IPS-18a (cell line): ENCODE measurements around the gene PDS5A.
"Not testable (repeated sequence)": the region's sequence is repeated elsewhere in the genome, so short reads cannot be mapped to it uniquely, and the experiment has no call there.

Experiments
- H3K27ac ChIP-seq: one replicate; pipeline ENCODE4 v1.5.1; 2013; ENCODE audit warnings: low read length
- H3K27me3 ChIP-seq: one replicate; pipeline ENCODE4 v1.6.1; 2013; ENCODE audit warnings: mild to moderate bottlenecking, low read length; ENCODE audit not compliant: control insufficient read depth, insufficient read depth
- H3K36me3 ChIP-seq: one replicate; pipeline ENCODE4 v1.6.1; 2013; ENCODE audit warnings: low read depth, low read length; ENCODE audit not compliant: control insufficient read depth
- H3K4me1 ChIP-seq: one replicate; pipeline ENCODE4 v1.6.1; 2013; ENCODE audit warnings: low read depth, low read length; ENCODE audit not compliant: control insufficient read depth
- H3K4me3 ChIP-seq: one replicate; pipeline ENCODE4 v1.5.1; 2013; ENCODE audit warnings: low read length
- H3K9ac ChIP-seq: one replicate; pipeline ENCODE4 v1.6.1; 2013; ENCODE audit warnings: mild to moderate bottlenecking, low read length, moderate library complexity
- H3K9me3 ChIP-seq: one replicate; pipeline ENCODE4 v1.6.1; 2013; ENCODE audit warnings: low read depth, low read length; ENCODE audit not compliant: control insufficient read depth

PDS5A gene

DNA sequence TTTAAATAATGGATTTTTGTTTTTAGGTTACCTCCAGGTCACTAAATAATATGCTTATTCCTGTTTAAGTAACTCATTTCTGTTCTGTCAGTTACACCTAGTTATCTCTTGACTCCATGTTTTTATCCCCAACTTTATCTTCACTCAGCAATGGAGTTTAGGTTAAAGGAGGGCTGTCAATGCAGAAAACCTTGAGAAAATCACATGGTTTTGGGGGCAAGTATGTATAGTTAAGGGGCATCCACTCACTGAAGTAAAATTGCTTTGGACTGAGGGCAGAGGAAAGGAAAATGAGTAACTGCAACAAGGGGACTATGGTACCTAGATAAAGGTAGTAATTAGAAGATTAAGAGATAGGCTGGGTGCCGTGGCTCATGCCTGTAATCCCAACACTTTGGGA lies 192.6 kb downstream of the PDS5A start:
- Histone ChIP-seq H3K36me3 (peaks cover 3% of the 10 kb centered on the region), H3K27ac (no peak overlapping the region), H3K9me3 (no peaks in the 10 kb centered on the region), H3K4me3 (no peak overlapping the region), H3K9ac (no peak overlapping the region), H3K27me3 (no peaks in the 10 kb centered on the region), H3K4me1 (no peaks in the 10 kb centered on the region)

GRCh38 chr4:39781988-39782387 lies 195.7 kb downstream of the PDS5A start:
- not testable (repeated sequence) for H3K9ac ChIP-seq, H3K27ac ChIP-seq, H3K4me3 ChIP-seq, H3K4me1 ChIP-seq, H3K27me3 ChIP-seq, H3K9me3 ChIP-seq
- H3K36me3 ChIP-seq: peaks cover 29% of the 10 kb centered on the region
